RWPE2 (cell line): Measurements from ENCODE around the gene LMO7.

Experiments used
- ATAC-seq: fragments of 200-7000 bp; cut with Tn5 transposase; 3 replicates; pipeline ENCODE4 v1.9.1; 2021; ENCODE audit warnings: low read depth
- DNase-seq: peaks from one replicate; pipeline ENCODE4 v3.0.0-alpha.2; 2020; ENCODE audit warnings: low spot score
- H3K27ac ChIP-seq: fragments of 450-650 bp; 2 replicates; pipeline ENCODE4 v1.5.1; 2017; ENCODE audit warnings: mild to moderate bottlenecking; ENCODE audit not compliant: poor library complexity, severe bottlenecking
- H3K27me3 ChIP-seq: fragments of 250-450 bp; sonication (Bioruptor Pico); 2 replicates; pipeline ENCODE4 v1.5.1; 2021; ENCODE audit warnings: mild to moderate bottlenecking, moderate library complexity; ENCODE audit not compliant: insufficient read depth, poor library complexity, severe bottlenecking
- H3K36me3 ChIP-seq: fragments of 250-450 bp; sonication (Bioruptor Pico); 2 replicates; pipeline ENCODE4 v1.5.1; 2020; ENCODE audit warnings: low read depth, mild to moderate bottlenecking, moderate library complexity
- H3K4me1 ChIP-seq: fragments of 250-450 bp; sonication (Bioruptor Pico); 2 replicates; pipeline ENCODE4 v1.5.1; 2021; ENCODE audit warnings: mild to moderate bottlenecking, moderate library complexity; ENCODE audit not compliant: insufficient read depth, poor library complexity, severe bottlenecking
- H3K4me3 ChIP-seq: fragments of 250-450 bp; sonication (Bioruptor Pico); 2 replicates; pipeline ENCODE4 v1.5.1; 2021; ENCODE audit warnings: mild to moderate bottlenecking, moderate library complexity; ENCODE audit not compliant: severe bottlenecking
- H3K9me3 ChIP-seq: fragments of 250-450 bp; sonication (Bioruptor Pico); 2 replicates; pipeline ENCODE4 v1.5.1; 2021; ENCODE audit warnings: mild to moderate bottlenecking, moderate library complexity; ENCODE audit not compliant: severe bottlenecking
- TF ChIP-seq, protein P1 (sequence below): fragments of 450-650 bp; IDR thresholded peaks from one replicate; pipeline ENCODE4 v1.5.1; 2017; ENCODE audit warnings: mild to moderate bottlenecking, moderate library complexity; ENCODE audit not compliant: poor library complexity, severe bottlenecking

LMO7 gene

DNA sequence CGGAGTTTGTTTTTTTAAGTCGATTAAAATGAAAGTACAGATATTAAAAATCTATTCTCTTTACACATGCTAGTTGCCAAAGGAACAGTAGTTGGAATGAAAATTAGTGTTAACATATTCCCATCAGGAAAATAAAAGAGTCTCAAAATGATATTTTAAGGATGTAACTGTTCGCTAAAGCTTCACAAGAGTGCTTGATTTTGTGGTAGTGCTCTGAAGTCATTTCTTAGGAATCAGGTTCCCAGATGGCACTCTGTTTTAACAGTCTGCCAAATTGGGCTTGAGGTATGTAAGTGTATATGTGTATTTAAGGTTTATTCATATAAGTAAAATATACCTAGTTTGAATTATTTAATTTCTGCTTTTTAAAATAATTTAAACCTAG is 128.8 kb downstream of the LMO7 start:
- Histone ChIP-seq H3K4me1 (peaks cover 8% of the 10 kb centered on the region), H3K27ac (no peak overlapping the region), H3K36me3 (no peaks in the 10 kb centered on the region), H3K4me3 (no peak overlapping the region), H3K9me3 (no peaks in the 10 kb centered on the region), H3K27me3 (no peaks in the 10 kb centered on the region)
- no peak for DNase-seq
- TF ChIP-seq, protein P1, sequence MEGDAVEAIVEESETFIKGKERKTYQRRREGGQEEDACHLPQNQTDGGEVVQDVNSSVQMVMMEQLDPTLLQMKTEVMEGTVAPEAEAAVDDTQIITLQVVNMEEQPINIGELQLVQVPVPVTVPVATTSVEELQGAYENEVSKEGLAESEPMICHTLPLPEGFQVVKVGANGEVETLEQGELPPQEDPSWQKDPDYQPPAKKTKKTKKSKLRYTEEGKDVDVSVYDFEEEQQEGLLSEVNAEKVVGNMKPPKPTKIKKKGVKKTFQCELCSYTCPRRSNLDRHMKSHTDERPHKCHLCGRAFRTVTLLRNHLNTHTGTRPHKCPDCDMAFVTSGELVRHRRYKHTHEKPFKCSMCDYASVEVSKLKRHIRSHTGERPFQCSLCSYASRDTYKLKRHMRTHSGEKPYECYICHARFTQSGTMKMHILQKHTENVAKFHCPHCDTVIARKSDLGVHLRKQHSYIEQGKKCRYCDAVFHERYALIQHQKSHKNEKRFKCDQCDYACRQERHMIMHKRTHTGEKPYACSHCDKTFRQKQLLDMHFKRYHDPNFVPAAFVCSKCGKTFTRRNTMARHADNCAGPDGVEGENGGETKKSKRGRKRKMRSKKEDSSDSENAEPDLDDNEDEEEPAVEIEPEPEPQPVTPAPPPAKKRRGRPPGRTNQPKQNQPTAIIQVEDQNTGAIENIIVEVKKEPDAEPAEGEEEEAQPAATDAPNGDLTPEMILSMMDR: no peak
- ATAC-seq: no peak

DNA sequence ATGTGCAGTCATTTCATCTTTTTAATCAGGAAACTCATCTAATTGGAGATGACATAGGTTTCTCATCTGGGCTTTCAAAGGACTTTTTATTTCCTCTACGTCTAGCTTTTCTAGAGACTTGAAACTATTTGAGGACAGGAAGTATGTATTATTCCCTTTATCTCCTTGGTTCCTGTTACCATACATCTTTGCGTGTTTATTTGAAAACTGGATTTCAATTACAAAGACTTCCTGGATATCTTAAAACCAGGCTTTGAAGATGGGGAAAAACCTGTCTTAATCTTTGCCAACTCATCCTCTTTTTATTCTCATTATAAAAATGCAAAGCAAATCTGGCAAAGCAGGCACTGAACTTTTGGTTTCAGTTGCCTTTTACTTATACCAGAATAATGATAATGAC is 130.5 kb downstream of the LMO7 start:
- ATAC-seq (no peak), DNase-seq (no peak)
- TF ChIP-seq, protein P1: no peak
- H3K4me1 ChIP-seq: peaks cover 23% of the 10 kb centered on the region
- no peaks in the 10 kb centered on the region for H3K36me3 ChIP-seq
- no peak overlapping the region for H3K27ac ChIP-seq
- H3K27me3 ChIP-seq: no peaks in the 10 kb centered on the region
- no peaks in the 10 kb centered on the region for H3K9me3 ChIP-seq
- no peak overlapping the region for H3K4me3 ChIP-seq

DNA sequence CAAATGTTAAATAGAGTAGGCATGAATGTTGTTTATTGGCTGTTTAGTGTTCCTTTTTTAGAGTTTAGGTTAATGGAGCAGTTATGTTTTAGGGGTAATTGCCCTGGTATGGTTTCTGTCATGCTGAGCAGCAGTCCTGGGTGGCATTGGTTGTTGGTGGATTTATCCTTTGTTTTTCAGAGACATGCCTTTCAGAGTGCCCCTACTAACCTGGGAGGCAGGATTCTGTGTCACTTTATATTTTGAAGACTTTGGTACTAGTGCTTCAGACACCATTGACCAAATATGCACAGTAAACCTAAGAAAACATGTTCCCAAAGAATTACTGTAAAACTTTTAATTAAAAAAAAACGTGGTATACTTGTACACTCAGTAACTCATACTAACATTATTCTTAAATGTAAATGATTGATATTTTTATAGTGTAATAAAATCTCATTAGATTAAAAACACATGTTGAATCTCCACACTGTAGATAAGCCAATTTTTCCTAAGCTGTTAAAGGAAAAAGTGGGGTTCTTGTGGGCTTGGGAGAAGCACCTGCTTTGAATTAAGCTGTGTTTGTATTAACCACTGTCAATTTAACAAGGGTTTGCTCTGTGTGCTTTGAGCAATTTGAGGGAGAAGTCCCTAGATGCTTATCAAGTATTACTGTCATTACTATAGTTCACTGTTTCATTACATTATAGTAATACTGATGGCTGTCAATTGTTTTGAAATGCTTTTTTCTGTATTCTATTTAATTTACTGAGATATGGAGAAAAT is 133.2 kb downstream of the LMO7 start:
- TF ChIP-seq, protein P1: no peak
- no peaks in the 10 kb centered on the region for H3K9me3 ChIP-seq
- H3K27ac ChIP-seq: no peak overlapping the region
- no peaks in the 10 kb centered on the region for H3K27me3 ChIP-seq
- ATAC-seq: no peak
- no peak overlapping the region for H3K4me3 ChIP-seq
- no peak for DNase-seq
- no peaks in the 10 kb centered on the region for H3K36me3 ChIP-seq
- peaks cover 28% of the 10 kb centered on the region for H3K4me1 ChIP-seq

DNA sequence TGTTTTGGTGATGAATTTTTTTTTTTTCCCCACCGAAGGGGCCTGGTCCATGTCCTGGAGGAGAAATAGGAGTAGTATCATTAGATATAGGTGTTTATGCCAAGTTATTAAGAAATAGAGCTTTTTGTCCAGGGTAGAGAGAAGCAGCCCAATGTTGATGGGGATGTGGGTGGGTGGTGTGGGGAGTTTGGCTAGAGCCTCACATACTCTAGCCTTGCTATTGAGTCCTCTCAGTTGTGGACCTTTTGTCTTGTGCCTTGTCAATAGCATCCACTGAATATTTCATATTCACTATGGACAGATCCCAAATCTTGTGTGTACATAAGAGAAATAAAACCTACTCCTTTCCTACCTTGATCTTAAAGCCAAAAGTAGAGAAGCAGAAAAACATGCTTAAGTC is 134.0 kb downstream of the LMO7 start:
- Histone ChIP-seq H3K27me3 (no peaks in the 10 kb centered on the region), H3K36me3 (no peaks in the 10 kb centered on the region; the same call in 1 of the 2 replicates), H3K27ac (peak overlapping the region; percentile 73), H3K4me1 (peaks cover 28% of the 10 kb centered on the region), H3K4me3 (no peak overlapping the region), H3K9me3 (no peaks in the 10 kb centered on the region)
- ATAC-seq (no peak), DNase-seq (no peak)
- TF ChIP-seq, protein P1: no peak

DNA sequence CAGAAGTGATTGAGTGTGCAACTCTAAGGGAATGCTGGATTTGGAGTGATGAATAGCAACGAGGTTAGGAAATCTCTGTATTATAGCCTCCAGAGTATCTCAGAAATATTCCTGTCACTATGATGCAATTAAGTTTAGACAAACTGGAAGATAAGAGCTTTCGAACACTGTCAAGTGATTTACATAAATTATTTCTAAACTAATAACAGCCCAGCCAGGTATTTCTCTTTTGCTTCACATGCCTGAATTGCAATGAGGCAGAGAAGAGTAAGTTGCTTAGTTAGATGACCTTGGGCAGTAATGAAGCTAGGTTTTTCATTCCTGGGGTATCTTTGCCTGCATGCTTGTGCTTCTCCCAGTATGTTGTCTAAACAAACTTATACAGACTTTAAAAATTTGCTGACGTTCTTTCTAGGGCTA is 134.5 kb downstream of the LMO7 start:
- Histone ChIP-seq H3K36me3 (no peaks in the 10 kb centered on the region; the same call in 1 of the 2 replicates), H3K4me3 (no peak overlapping the region), H3K9me3 (no peaks in the 10 kb centered on the region), H3K27ac (peak overlapping the region; percentile 73), H3K27me3 (no peaks in the 10 kb centered on the region), H3K4me1 (peaks cover 28% of the 10 kb centered on the region)
- no peak for ATAC-seq
- no peak for DNase-seq
- TF ChIP-seq, protein P1: no peak
